Calu3 (cell line): ENCODE data around the gene CFAP61. TPM values are rescaled to one million over a fixed set of nuclear protein-coding genes. Genes with fewer than 3 reads are reported as not detected.
"Not testable (repeated sequence)": the region's sequence is repeated elsewhere in the genome, so short reads cannot be mapped to it uniquely, and the experiment has no call there.

Source experiments
- BruUV-seq: library from RNA; stranded (reverse); fragments of 400-500 nt; replicated peaks from 2 replicates; lab custom pipeline; 2021; lab: Mats Ljungman, UMichigan
- CTCF ChIA-PET: fragments of 300-600 bp; sonication (Branson Sonifier 250); formaldehyde crosslinking; loops from one replicate; lab custom pipeline; 2022; ENCODE audit warnings: antibody characterized with exemption; lab: Charles Lee
- DNase-seq: peaks from one replicate; pipeline ENCODE4 v3.0.0; 2022
- H3K27ac Mint-ChIP-seq: one replicate; pipeline ENCODE4 v1.8.0; 2022; ENCODE audit warnings: mixed read lengths; ENCODE audit not compliant: unreplicated experiment
- H3K27me3 Mint-ChIP-seq: one replicate; pipeline ENCODE4 v1.8.0; 2022; ENCODE audit warnings: mixed read lengths; ENCODE audit not compliant: unreplicated experiment
- H3K36me3 Mint-ChIP-seq: one replicate; pipeline ENCODE4 v1.8.0; 2022; ENCODE audit warnings: mild to moderate bottlenecking, moderate library complexity, mixed read lengths; ENCODE audit not compliant: insufficient read depth, unreplicated experiment
- H3K4me1 Mint-ChIP-seq: one replicate; pipeline ENCODE4 v1.8.0; 2022; ENCODE audit warnings: mild to moderate bottlenecking, low read depth, mixed read lengths; ENCODE audit not compliant: unreplicated experiment
- H3K4me3 Mint-ChIP-seq: one replicate; pipeline ENCODE4 v1.8.0; 2022; ENCODE audit warnings: mild to moderate bottlenecking, low read depth, moderate library complexity, mixed read lengths; ENCODE audit not compliant: unreplicated experiment
- H3K9me3 Mint-ChIP-seq: one replicate; pipeline ENCODE4 v1.8.0; 2022; ENCODE audit warnings: low read depth, mixed read lengths; ENCODE audit not compliant: unreplicated experiment
- CTCF ChIP-seq: fragments of 200-600 bp; IDR thresholded peaks from one replicate; pipeline ENCODE4 v1.8.0; 2022; ENCODE audit warnings: antibody characterized with exemption; ENCODE audit not compliant: unreplicated experiment
- intact Hi-C: fragments of 100-400 bp; cut with micrococcal nuclease; formaldehyde crosslinking; loops from one replicate; pipeline ENCODE4 v1.10.0; 2022; ENCODE audit not compliant: unreplicated experiment
- total RNA-seq: library from RNA; stranded (reverse); gene quantifications from 2 replicates; pipeline ENCODE4 v1.2.3, GENCODE V29; 2022

CFAP61 gene
- total RNA-seq, 1 experiment from 2014 or later: not detected

GRCh38 chr20:20237093-20237959, 185.0 kb downstream of the CFAP61 start:
- H3K27ac Mint-ChIP-seq: no peak overlapping the region
- no peaks in the 10 kb centered on the region for H3K9me3 Mint-ChIP-seq
- intact Hi-C loops: loop anchor here (1.0 kb wide), 1 partner anchor 153 kb away; no protein-coding TSS in a partner anchor
- CTCF ChIA-PET: no interaction called here
- no peaks in the 10 kb centered on the region for H3K36me3 Mint-ChIP-seq
- no TSS peak for BruUV-seq
- H3K27me3 Mint-ChIP-seq: peaks cover 24% of the 10 kb centered on the region
- TF ChIP-seq CTCF: no peak
- DNase-seq: peak; percentile 13
- no peaks in the 10 kb centered on the region for H3K4me1 Mint-ChIP-seq
- H3K4me3 Mint-ChIP-seq: no peak overlapping the region

- DNase-seq: no peak
- peaks cover 24% of the 10 kb centered on the region for H3K27me3 Mint-ChIP-seq
- no peak for TF ChIP-seq CTCF
- H3K27ac Mint-ChIP-seq: no peak overlapping the region
- intact Hi-C loops: no loop called here
- H3K4me1 Mint-ChIP-seq: no peaks in the 10 kb centered on the region
- no peaks in the 10 kb centered on the region for H3K36me3 Mint-ChIP-seq
- peaks cover 3% of the 10 kb centered on the region for H3K9me3 Mint-ChIP-seq
- H3K4me3 Mint-ChIP-seq: no peak overlapping the region
- BruUV-seq: no TSS peak
- CTCF ChIA-PET: no interaction called here
Measured at GRCh38 chr20:20241976-20242375, 189.6 kb downstream of the CFAP61 start.

GRCh38 chr20:20244384-20244783, 192.1 kb downstream of the CFAP61 start:
- CTCF ChIA-PET, H3K36me3 Mint-ChIP-seq, H3K4me3 Mint-ChIP-seq, intact Hi-C loops, DNase-seq, H3K4me1 Mint-ChIP-seq, H3K9me3 Mint-ChIP-seq, BruUV-seq, H3K27ac Mint-ChIP-seq: not testable (repeated sequence)
- peaks cover 34% of the 10 kb centered on the region for H3K27me3 Mint-ChIP-seq

- CTCF ChIA-PET: no interaction called here
- TF ChIP-seq CTCF: no peak
- no peak for DNase-seq
Measured at GRCh38 chr20:20246996-20247633, 194.8 kb downstream of the CFAP61 start.

More at GRCh38 chr20:20246996-20247633, 194.8 kb downstream of the CFAP61 start:
- intact Hi-C loops: no loop called here
- Mint-ChIP-seq H3K36me3 (no peaks in the 10 kb centered on the region), H3K4me1 (no peaks in the 10 kb centered on the region), H3K4me3 (no peak overlapping the region), H3K9me3 (peaks cover 3% of the 10 kb centered on the region), H3K27me3 (peaks cover 13% of the 10 kb centered on the region), H3K27ac (no peak overlapping the region)
- BruUV-seq: no TSS peak
